Measurements from ENCODE around the gene CPT1B.
"Not testable (repeated sequence)": the region's sequence is repeated elsewhere in the genome, so short reads cannot be mapped to it uniquely, and the experiment has no call there.

CPT1B gene

GRCh38 chr22:50608996-50609395 lies 30.8 kb upstream of the CPT1B start:
- DNase-seq, result no peak

GRCh38 chr22:50608058-50608840 lies 30.0 kb upstream of the CPT1B start:
- not testable (repeated sequence) for DNase-seq

GRCh38 chr22:50607659-50608020 lies 29.4 kb upstream of the CPT1B start:
- DNase-seq, result no peak

- no peak for DNase-seq
These were observed 28.9 kb upstream of the CPT1B start for GRCh38 chr22:50606946-50607658.

- no peak for DNase-seq
These were observed 28.1 kb upstream of the CPT1B start for GRCh38 chr22:50606165-50606945.

- DNase-seq, result no peak
These were observed 27.4 kb upstream of the CPT1B start for GRCh38 chr22:50605613-50606074.

GRCh38 chr22:50605002-50605612 lies 26.9 kb upstream of the CPT1B start:
- DNase-seq, result no peak

GRCh38 chr22:50604256-50605001 lies 26.2 kb upstream of the CPT1B start:
- no peak for DNase-seq

- no peak for DNase-seq
These were observed 25.5 kb upstream of the CPT1B start for GRCh38 chr22:50603511-50604255.

GRCh38 chr22:50602338-50602700 lies 24.1 kb upstream of the CPT1B start:
- DNase-seq, result no peak

GRCh38 chr22:50601669-50602337 lies 23.6 kb upstream of the CPT1B start:
- no peak for DNase-seq

GRCh38 chr22:50600967-50601668 lies 22.9 kb upstream of the CPT1B start:
- no peak for DNase-seq

- DNase-seq, result no peak
These were observed 22.3 kb upstream of the CPT1B start, which contains the start of gene MAPK8IP2 for GRCh38 chr22:50600538-50600937. Gene MAPK8IP2 (plus strand): TSS chr22:50600793. CDS start chr22:50600819, 26 bp downstream.

GRCh38 chr22:50599816-50600455 lies 21.7 kb upstream of the CPT1B start:
- DNase-seq, result no peak

GRCh38 chr22:50597097-50597496 lies 18.9 kb upstream of the CPT1B start:
- DNase-seq, result no peak

- no peak for DNase-seq
These were observed 17.0 kb upstream of the CPT1B start for GRCh38 chr22:50595189-50595588.

GRCh38 chr22:50587407-50587806 lies 9.2 kb upstream of the CPT1B start:
- DNase-seq, result no peak

- DNase-seq, result no peak
These were observed 8.2 kb upstream of the CPT1B start for GRCh38 chr22:50586416-50586815.

- DNase-seq, result no peak
These were observed 7.6 kb upstream of the CPT1B start for GRCh38 chr22:50585781-50586180.

GRCh38 chr22:50585238-50585637 lies 7.0 kb upstream of the CPT1B start:
- DNase-seq, result no peak

Data from cortex of kidney (tissue), 1 donor.